ENCODE data around the gene CAMKK2.
A peak's percentile ranks its signal among the peaks of the same experiment; 100 is the strongest.
"Not testable (repeated sequence)": the region's sequence is repeated elsewhere in the genome, so short reads cannot be mapped to it uniquely, and the experiment has no call there.

The CAMKK2 gene

GRCh38 chr12:121296618-121297434 is at the start of gene CAMKK2:
CAMKK2 (minus strand) TSS chr12:121296709; CDS start chr12:121274526, 22,183 bp downstream.
- peak; percentile 58 to 91 for DNase-seq

GRCh38 chr12:121345151-121345815 is 48.8 kb upstream of the CAMKK2 start:
- no peak for DNase-seq

GRCh38 chr12:121344506-121344905 is 48.0 kb upstream of the CAMKK2 start:
- DNase-seq, result no peak

GRCh38 chr12:121337416-121337815 is 40.9 kb upstream of the CAMKK2 start:
- no peak for DNase-seq

- peak; percentile 26 to 80 for DNase-seq
Observed at GRCh38 chr12:121334513-121335343, 38.2 kb upstream of the CAMKK2 start.

GRCh38 chr12:121333747-121334146 is 37.2 kb upstream of the CAMKK2 start:
- no peak for DNase-seq

- no peak for DNase-seq
Observed at GRCh38 chr12:121331248-121331647, 34.7 kb upstream of the CAMKK2 start.

- DNase-seq, result no peak
Observed at GRCh38 chr12:121330692-121331091, 34.2 kb upstream of the CAMKK2 start.

GRCh38 chr12:121330195-121330594 is 33.7 kb upstream of the CAMKK2 start:
- DNase-seq, result no peak

GRCh38 chr12:121328620-121329019 is 32.1 kb upstream of the CAMKK2 start:
- DNase-seq, result no peak

GRCh38 chr12:121326996-121327674 is 30.6 kb upstream of the CAMKK2 start:
- DNase-seq, result no peak

GRCh38 chr12:121325922-121326396 is 29.4 kb upstream of the CAMKK2 start:
- DNase-seq, result no peak

- no peak for DNase-seq
Observed at GRCh38 chr12:121323908-121324307, 27.4 kb upstream of the CAMKK2 start.

GRCh38 chr12:121318121-121318520 is 21.6 kb upstream of the CAMKK2 start:
- no peak for DNase-seq

- DNase-seq, result no peak
Observed at GRCh38 chr12:121314431-121314830, 17.9 kb upstream of the CAMKK2 start.

GRCh38 chr12:121310231-121310630 is 13.7 kb upstream of the CAMKK2 start:
- not testable (repeated sequence) for DNase-seq

GRCh38 chr12:121307397-121307796 is 10.9 kb upstream of the CAMKK2 start:
- not testable (repeated sequence) for DNase-seq

GRCh38 chr12:121304306-121304705 is 7.8 kb upstream of the CAMKK2 start:
- DNase-seq, result no peak

GRCh38 chr12:121301876-121302275 is 5.4 kb upstream of the CAMKK2 start:
- no peak for DNase-seq

- no peak for DNase-seq
Observed at GRCh38 chr12:121300083-121300819, 3.7 kb upstream of the CAMKK2 start.

- DNase-seq, result no peak
Observed at GRCh38 chr12:121299662-121300061, 3.2 kb upstream of the CAMKK2 start.

GRCh38 chr12:121298411-121298810 is 1.9 kb upstream of the CAMKK2 start:
- not testable (repeated sequence) for DNase-seq

Measured in NCI-H526 (cell line).